ENCODE data around the gene ZNF423. TPM values are rescaled to one million over a fixed set of nuclear protein-coding genes. Genes with fewer than 3 reads are reported as not detected.

ZNF423 gene
- total RNA-seq: 0.22 and 0.69 TPM in 2 replicates

DNA sequence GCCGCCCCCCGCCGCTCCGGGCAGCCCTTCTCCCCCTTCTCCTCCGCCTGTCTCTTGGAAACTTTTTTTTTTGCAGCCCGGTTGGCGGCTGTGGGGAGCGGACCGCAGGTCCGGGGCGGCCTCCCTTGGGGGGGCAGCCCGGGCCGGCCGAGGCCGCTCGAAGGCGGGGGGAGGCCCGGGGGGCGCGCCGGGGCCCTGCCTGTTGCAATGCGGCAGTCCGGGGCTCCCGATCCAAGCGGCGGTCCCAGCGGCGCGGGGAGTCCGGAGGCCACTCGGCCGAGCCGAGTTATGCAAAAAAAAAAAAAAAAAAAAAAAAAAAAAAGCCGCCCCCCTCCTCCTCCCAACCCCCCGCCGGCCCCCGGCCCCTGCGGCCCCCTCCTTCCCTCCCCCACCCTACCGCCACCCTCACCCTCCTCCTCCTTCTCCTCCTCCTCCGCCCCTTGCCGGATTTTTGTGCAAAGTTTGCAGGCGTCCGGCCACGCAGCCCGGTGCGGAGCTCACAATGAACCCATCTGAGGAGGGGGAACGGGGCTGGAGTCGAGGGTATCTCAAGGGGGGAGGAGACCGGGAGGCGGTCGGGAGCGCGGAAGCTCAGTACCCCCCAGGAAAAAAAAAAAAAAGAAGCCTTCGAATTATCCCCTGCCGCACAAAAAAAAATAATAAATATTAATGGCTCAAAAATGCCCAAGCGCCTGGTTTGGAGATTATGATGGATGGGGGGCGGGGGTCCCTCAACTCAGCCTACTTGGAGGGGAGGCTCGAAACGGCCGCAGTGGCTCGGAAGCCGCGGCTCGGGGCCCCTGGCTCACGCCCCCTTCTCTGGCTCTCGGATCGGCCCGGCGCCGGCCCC is at the start of gene ZNF423:
Gene ZNF423 (minus strand): TSS at position 291 of the 850 bp plus-strand sequence. CDS start 338 bp downstream, outside the sequence.
- no peak for DNase-seq (ENCODE audit: low read depth)
- TF ChIP-seq, protein P1, sequence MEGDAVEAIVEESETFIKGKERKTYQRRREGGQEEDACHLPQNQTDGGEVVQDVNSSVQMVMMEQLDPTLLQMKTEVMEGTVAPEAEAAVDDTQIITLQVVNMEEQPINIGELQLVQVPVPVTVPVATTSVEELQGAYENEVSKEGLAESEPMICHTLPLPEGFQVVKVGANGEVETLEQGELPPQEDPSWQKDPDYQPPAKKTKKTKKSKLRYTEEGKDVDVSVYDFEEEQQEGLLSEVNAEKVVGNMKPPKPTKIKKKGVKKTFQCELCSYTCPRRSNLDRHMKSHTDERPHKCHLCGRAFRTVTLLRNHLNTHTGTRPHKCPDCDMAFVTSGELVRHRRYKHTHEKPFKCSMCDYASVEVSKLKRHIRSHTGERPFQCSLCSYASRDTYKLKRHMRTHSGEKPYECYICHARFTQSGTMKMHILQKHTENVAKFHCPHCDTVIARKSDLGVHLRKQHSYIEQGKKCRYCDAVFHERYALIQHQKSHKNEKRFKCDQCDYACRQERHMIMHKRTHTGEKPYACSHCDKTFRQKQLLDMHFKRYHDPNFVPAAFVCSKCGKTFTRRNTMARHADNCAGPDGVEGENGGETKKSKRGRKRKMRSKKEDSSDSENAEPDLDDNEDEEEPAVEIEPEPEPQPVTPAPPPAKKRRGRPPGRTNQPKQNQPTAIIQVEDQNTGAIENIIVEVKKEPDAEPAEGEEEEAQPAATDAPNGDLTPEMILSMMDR (conservative IDR thresholded peaks at IDR 0.05; ENCODE audit: low read depth, low read length): no peak
- H3K4me3 ChIP-seq (ENCODE audit: low read depth, low read length): peak within 1 kb of the TSS; percentile 52

DNA sequence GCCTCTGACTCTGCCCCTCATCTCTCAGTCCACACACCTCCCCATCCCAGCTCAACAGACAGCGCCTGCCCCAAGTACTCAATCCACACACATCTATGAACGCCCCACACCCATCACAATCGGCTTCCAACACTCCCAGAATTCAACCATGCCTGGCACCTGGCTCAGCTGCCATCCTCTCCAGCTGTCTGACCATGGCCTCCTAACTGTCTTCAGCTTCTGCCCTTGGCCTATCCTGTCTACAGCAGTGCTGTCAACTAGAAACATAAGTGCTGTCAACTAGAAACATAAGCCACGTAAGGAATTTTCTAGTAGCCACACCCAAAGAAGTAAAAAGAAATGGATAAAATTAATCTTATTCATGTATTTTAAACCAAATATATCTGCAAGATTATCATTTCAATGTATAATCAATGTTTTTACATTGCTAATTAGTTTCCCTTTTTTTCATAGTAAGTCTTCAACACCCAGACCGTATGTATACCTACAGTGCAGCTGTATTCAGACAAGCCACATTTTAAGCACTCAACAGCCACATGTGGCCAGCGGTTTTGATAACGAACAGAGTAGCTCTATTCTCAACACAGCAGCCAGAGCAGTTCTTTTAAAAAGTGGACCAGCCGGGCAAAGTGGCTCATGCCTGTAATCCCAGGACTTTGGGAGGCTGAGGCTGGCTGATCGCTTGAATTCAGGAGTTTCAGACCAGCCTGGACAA is 48.6 kb upstream of the ZNF423 start:
- TF ChIP-seq, protein P1 (conservative IDR thresholded peaks at IDR 0.05; ENCODE audit: low read depth, low read length): no peak

DNA sequence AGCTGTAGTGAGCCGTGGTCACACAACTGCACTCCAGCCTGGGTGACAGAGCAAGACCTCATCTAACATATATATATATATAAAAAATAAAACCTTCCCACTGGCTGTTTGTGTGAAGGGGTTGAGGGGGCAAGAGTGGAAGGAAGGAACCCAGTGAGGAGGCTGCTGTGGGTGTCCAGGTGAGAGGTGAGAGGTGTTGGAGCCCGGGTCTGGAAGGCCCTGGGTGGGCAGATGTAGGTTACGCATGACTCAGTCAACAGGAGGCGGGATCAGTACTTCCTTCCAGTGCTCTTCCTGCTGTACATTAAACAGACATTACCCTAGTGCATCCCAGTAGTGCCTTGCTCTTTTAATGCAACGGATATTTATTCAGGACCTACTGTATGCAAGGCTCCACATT is 47.0 kb upstream of the ZNF423 start:
- TF ChIP-seq, protein P1 (conservative IDR thresholded peaks at IDR 0.05; ENCODE audit: low read depth, low read length): no peak
- no peak overlapping the region for H3K4me3 ChIP-seq (ENCODE audit: low read depth, low read length)
- DNase-seq (ENCODE audit: low read depth): no peak

More for the DNA sequence above, 48.6 kb upstream of the ZNF423 start:
- DNase-seq (ENCODE audit: low read depth): no peak
- H3K4me3 ChIP-seq (ENCODE audit: low read depth, low read length): no peak overlapping the region

DNA sequence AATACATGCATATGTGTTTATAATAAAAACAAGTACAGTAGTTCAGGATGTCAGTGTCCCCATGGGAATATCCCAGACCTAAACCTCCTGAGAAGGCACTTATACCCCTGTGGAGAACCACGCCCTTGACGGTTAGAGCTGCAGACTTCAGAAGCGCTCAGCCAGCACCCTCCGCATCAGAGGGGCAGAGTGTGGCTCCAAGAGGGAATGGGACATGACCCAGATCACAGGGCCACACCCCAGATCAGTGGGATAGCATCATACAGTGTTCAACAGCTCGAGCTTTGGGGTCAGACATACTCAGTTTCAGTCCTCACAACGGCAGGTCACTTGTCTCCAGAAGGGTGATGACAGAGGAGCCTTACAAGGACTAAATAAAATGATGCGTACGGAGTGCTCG is 45.8 kb upstream of the ZNF423 start:
- H3K4me3 ChIP-seq (ENCODE audit: low read depth, low read length): no peak overlapping the region
- TF ChIP-seq, protein P1 (conservative IDR thresholded peaks at IDR 0.05; ENCODE audit: low read depth, low read length): no peak
- DNase-seq (ENCODE audit: low read depth): no peak

DNA sequence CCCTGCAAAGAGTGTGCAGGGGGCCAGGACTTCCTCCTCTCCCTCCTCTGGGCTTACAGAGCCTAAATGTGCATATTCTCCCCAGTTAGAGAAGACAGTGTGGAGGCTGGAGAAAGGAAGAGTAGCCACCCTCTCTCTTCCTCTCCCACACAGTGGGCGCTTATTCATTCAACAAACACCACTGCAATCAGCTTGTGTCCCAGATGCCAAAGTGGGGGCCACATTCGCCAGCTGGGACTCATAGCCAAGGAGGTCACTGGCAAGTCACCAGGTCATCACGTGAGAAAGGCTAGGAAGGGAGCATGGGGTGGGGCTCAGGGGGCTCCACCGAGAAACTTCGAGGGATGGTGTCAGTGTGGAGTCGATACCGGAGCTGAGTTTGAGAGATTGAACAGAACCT is 45.0 kb upstream of the ZNF423 start:
- TF ChIP-seq, protein P1 (conservative IDR thresholded peaks at IDR 0.05; ENCODE audit: low read depth, low read length): no peak
- DNase-seq (ENCODE audit: low read depth): no peak
- no peak overlapping the region for H3K4me3 ChIP-seq (ENCODE audit: low read depth, low read length)

DNA sequence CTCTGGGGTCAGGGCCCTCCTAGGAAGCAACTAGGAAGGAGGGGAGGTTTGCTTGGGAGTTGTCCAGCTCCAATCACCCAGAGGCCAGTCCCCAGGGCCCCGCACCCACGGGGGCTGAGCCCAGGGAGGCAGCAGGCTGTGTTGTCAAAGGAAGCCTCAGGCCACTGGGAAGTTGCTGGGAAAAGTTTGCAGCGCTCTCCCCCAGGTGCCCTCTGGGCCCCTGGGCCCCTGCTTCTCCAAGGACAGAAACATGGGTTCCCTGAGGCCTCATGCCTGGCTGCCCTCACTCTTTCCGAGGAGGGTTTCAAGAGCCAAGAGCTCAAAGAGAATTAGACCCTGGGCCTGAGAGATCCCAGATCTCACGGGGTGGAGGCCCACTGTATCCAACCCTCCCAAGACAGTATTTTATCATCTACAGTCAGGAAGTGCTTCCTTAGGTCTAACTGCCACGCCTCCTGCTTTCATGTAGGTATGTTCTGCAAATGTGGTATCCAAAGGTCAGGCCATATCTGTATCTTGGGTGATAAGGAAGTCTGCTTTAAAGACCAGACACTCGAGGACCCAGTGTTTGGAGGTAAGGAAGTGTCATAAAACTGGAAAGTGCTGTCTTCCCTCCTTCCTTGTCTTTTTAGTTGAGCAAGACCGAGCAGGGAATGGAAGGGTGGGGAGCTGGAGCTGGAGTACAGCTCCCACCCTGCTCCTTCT is 44.2 kb upstream of the ZNF423 start:
- no peak overlapping the region for H3K4me3 ChIP-seq (ENCODE audit: low read depth, low read length)
- TF ChIP-seq, protein P1 (conservative IDR thresholded peaks at IDR 0.05; ENCODE audit: low read depth, low read length): no peak
- no peak for DNase-seq (ENCODE audit: low read depth)
